Activated CD4-positive, CD25-positive, alpha-beta regulatory T cell treated with anti-CD3 and anti-CD28 coated beads, Interleukin-2, amount 50 U/mL, for 24 hours (primary cell): ENCODE data around the gene THADA.
"Not testable (repeated sequence)": the region's sequence is repeated elsewhere in the genome, so short reads cannot be mapped to it uniquely, and the experiment has no call there.

Experiments used
- ATAC-seq, 2 donors: fragments of 150-1000 bp; cut with Tn5 transposase; one replicate each; pipeline ENCODE4 v1.10.0; 2021; ENCODE audit warnings: mild to moderate bottlenecking in 1 of 2, moderate library complexity in 1 of 2

THADA gene

DNA sequence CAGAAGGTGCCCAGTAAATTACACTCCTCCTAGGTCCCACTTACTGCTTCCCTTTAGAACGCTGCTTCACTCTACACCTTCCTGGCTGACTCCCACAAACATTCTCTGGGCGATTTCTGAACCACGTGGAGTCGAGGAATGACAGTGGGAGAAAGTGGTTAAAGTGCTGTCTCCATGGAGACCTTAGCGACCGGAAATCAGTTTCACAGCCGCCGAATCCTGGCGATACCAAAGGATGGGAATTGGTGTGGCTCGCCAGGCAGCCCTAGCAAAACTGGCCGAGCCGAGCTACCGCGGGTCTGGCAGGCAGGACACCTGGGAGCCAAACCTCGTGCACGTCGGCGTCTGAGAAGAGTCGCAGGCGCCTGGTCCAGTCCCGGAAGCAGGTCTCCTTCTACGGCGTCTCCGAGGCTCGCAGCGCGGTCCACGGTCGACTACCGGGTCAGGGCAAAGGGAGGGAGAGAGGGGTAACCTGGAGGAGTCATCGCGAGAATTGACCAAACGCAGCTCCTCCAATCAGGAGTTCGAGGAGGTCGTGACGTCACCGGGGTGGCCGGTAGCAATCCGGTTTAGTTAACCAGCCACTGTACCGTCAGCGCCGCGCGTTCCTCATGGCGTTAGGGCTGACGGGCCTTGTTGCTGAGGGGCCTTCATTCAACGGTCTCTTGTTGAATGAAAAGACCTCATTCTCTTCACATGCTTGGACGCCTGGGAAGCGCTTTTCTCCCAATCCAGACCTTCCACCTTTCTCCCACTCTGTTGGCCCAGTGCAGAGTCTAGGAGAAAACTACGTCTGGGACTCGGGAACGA, at the start of gene THADA:
THADA (minus strand) TSS at position 436 of the 810 bp plus-strand sequence. CDS start 3,646 bp downstream, outside the sequence.
- peak; percentile 96 to 98 for ATAC-seq

GRCh38 chr2:43643680-43644079, 47.8 kb upstream of the THADA start:
- ATAC-seq = no peak

- ATAC-seq = no peak
Observed at GRCh38 chr2:43642363-43642762, 46.5 kb upstream of the THADA start.

GRCh38 chr2:43637030-43637803, 41.4 kb upstream of the THADA start, which contains the start of gene PLEKHH2:
PLEKHH2 (plus strand) TSS chr2:43637260; CDS start chr2:43644674, 7,414 bp downstream.
- peak; percentile 99 to 100 for ATAC-seq

- ATAC-seq = peak in 1 of 2 donors; percentile 23
Observed at GRCh38 chr2:43636621-43637020, 40.8 kb upstream of the THADA start.

- not testable (repeated sequence) for ATAC-seq
Observed at GRCh38 chr2:43636153-43636552, 40.3 kb upstream of the THADA start.

- no peak for ATAC-seq
Observed at GRCh38 chr2:43634604-43635306, 38.9 kb upstream of the THADA start.

DNA sequence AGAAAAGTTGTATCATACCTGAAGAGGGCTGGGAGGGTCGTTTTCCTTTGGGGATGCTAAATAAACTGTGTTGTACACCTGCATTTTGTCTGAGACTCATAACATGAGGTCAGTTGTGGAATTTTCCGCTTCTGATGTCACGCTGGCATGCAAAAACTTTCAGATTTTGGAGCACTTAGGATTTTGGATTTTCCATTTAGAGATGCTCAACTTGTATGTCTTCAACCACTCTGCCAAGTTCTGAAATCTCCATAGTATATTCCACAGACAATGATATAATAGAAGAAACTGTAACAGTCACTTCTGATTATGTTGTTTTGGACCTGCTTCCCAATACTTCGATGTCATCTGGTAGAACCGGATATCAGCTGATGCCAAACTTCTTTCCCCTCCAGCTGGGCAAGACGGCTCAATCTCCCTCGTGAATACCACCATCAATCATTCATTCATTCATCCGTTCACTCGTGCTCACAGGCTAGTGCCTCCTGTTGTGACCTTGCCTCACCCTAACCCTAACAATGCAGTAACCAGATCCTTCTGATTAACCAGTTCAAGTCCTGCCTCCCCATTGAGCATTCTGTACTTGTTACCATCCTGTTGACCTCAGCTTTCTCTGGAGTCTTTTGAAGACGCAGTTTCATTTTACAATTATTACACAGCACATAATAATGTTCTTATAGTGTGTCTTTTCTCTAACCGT, 35.9 kb upstream of the THADA start:
- ATAC-seq = no peak

- ATAC-seq = no peak
Observed at GRCh38 chr2:43622931-43623451, 27.2 kb upstream of the THADA start.

DNA sequence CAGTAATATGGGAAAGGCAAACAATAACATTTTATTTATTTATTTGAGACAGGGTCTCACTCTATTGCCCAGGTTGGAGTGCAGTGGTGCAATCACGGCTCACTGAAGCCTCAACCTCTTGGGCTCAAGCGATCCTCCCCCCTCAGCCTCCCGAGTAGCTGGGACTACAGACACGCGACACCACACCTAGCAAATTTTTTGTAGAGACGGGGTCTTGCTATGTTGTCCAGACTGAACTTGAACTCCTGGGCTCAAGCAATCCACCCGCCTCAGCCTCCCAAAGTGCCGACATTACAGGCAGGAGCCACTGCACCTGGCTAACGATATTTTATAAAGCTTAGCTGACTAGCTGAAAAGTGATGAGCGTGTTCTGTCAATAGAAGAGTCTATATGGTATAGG, 23.7 kb upstream of the THADA start:
- no peak for ATAC-seq

GRCh38 chr2:43616967-43617680, 21.3 kb upstream of the THADA start:
- no peak for ATAC-seq

GRCh38 chr2:43612944-43613343, 17.1 kb upstream of the THADA start:
- no peak for ATAC-seq

- peak; percentile 90 to 91 for ATAC-seq
Observed at GRCh38 chr2:43611987-43612894, 16.4 kb upstream of the THADA start.

DNA sequence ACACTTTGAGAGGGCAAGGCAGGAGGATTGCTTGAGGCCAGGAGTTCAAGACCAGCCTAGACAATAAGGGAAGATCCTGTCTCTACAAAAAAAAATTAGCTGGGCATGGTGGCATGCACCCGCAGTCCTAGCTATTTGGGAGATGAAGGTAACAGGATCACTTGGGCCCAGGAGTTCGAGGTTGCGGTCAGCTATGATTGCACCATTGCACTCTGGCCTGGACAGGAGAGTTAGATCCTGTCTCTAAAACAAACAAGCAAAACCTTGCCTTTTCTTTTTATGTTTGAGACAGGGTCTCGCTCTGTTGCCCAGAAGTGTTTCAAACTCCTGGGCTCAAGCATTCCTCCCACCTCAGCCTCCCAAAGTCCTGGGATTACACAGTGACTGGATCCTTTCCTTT, 14.5 kb upstream of the THADA start:
- no peak for ATAC-seq

- ATAC-seq = peak; percentile 54 to 61
Observed at GRCh38 chr2:43609290-43609918, 13.6 kb upstream of the THADA start.

DNA sequence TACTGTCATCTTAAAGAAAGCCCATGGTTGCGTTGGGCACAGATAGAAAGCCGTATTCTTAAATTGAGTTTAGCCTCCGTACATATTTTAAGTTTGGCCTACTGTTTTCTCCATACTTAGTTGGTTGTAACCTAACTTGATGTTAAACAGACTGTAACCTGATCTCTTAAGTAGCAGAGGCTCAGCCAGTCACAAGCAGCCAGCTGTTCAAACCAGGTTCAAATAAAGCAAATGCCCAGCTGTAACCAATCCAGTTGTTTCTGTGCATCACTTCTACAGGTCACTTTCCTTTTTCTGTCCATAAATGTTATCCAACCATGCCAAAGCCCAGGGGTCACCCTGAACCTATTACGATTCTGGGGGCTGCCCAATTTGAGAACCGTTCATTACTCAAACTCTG, 10.0 kb upstream of the THADA start:
- ATAC-seq = no peak

DNA sequence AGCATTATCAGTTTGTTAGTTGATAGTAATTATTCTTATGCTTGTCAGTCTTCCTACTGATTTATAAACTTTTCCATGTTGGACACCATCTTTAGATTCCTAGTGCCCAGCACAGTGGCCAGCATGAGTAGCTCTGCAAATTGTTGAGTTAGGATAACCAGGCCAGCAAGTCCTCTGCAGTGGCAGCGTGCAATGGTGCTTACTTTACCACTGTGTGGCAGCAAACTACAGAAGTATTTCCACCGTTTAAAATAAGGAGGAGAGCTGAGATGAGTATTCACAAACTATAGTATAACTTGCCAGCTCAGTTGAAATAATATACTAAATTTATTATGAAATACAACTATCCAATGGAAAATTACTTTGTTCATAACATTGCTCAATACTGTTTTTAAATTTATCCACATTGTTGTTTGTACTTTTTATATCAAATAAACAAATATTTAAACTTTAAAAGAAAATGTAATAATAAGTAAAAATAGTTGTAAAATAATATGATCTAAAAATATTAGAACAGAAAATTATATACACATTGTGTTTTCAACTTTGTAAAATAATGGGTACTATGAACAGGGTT, 9.3 kb upstream of the THADA start:
- peak in 1 of 2 donors; percentile 65 for ATAC-seq

DNA sequence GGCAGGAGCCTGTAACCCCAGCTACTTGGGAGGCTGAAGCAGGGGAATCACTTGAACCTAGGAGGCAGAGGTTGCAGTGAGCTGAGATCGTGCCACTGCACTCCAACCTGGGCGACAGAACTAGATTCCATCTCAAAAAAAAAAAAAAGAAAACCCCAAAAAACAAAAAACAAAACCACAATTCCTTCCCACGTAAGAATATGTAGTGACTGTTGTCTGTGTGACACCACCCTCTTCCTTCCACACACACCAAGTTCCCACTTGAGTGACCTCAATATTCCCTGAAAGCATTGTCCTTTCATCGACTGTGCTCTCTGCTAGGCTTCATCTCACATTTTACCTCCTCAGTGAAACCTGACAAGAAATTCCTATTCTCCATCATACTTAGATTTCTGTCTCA, 8.8 kb upstream of the THADA start:
- ATAC-seq = no peak

GRCh38 chr2:43600596-43600995, 4.8 kb upstream of the THADA start:
- ATAC-seq = not testable (repeated sequence)

DNA sequence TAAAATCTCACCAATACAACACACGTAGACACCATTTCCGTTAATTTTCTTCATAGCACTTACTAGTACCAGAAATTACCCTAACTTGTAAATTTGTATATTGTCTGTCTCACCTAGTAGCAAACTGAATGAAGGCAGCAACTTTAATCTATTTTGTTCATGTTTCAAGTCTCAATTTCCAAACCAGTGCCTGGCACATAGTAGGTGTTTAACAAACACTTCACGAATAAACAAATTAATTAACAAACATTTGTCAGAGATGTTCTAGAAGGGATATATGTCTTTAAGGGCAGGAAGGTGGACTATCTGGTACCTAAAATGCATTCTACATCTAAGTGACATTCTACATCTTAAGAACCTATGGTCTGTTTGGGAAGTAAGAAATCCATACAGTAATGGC, 963 bp downstream of the THADA start:
- ATAC-seq = no peak
